ENCODE measurements around the gene NOC3L. TPM values are rescaled to one million over a fixed set of nuclear protein-coding genes. Genes with fewer than 3 reads are reported as not detected.

Gene NOC3L
- total and polyA plus RNA-seq, 10 of the 15 experiments (the other 5 are each of a cell fraction or from before 2014, with no cell fraction given), result 27.8 to 51.4 (median 40.5) TPM

- H3K27me3 ChIP-seq (replicated peaks in 1 of 2; ENCODE audit: control insufficient read depth in 2 of 2, insufficient read depth in 2 of 2, low read length in 1 of 2), result no peaks in the 10 kb centered on the region
- WGBS (ENCODE audit: insufficient coverage, insufficient replicate concordance, low lambda C conversion rate, missing lambda C conversion rate), result 73% methylated on average over 3 of the region's 3 CpGs
- peaks cover 40% of the 10 kb centered on the region for H3K79me2 ChIP-seq (ENCODE audit: control insufficient read depth, insufficient read depth, low read length)
- no peak overlapping the region for H3K27ac ChIP-seq (ENCODE audit: control insufficient read depth, insufficient read depth)
- peaks cover 2 to 26% of the 10 kb centered on the region in 2 experiments for H3K36me3 ChIP-seq (ENCODE audit: control insufficient read depth in 2 of 2, insufficient read depth in 2 of 2, low read length in 1 of 2)
- ChIA-PET SMC1A (ENCODE audit: uncharacterized antibody, unreplicated experiment) (interaction anchor here (1.3 to 1.5 kb wide), 2 partner anchors 8 to 14 kb away, joined by 3 to 6 read pairs; no protein-coding TSS in a partner anchor), CTCF (interaction anchor here (0.9 to 4.0 kb wide), 2 partner anchors 19 to 36 kb away, joined by 3 to 23 read pairs; no protein-coding TSS in a partner anchor), RAD21 (ENCODE audit: unreplicated experiment) (interaction anchor here (0.6 to 1.5 kb wide), 2 partner anchors 47 to 85 kb away, joined by 3 to 5 read pairs; no protein-coding TSS in a partner anchor), POLR2A (no interaction called here)
- no peak overlapping the region for H3K4me3 ChIP-seq
- TF ChIP-seq MYB (IDR thresholded peaks at IDR 0.05; ENCODE audit: borderline replicate concordance, low read depth, low read length) (no peak), ZNF687 (IDR thresholded peaks at IDR 0.05) (no peak), NFIC (IDR thresholded peaks at IDR 0.05; ENCODE audit: low read depth, low read length) (peak; percentile 30; the same call in 1 of the 2 replicates), RUNX3 (IDR thresholded peaks at IDR 0.05; ENCODE audit: low read length) (peak; percentile 12; the same call in 1 of the 2 replicates), POLR2AphosphoS5 (IDR thresholded peaks at IDR 0.05; ENCODE audit: low read length) (no peak)
- in situ Hi-C loops (cut with MboI) (no loop called here), intact Hi-C loops (cut with micrococcal nuclease; ENCODE audit: unreplicated experiment) (loop anchor here (10.0 kb wide), 1 partner anchor 188 kb away; the partner anchor contains the start of gene HELLS)
- H3K9me3 ChIP-seq (replicated peaks; ENCODE audit: control insufficient read depth, insufficient read depth, low read length), result no peaks in the 10 kb centered on the region
- FAIRE-seq (no peak), ATAC-seq (peak; percentile 35; the same call in 2 of the 3 replicates), DNase-seq (ENCODE audit: low read depth, low spot score) (no peak)
- no peaks in the 10 kb centered on the region; the same call in none of the 2 replicates for H3K4me1 ChIP-seq (ENCODE audit: control insufficient read depth, insufficient read depth, low read length)
- no peak overlapping the region for H2AFZ ChIP-seq (ENCODE audit: control insufficient read depth, low read depth, low read length)
- H3K4me2 ChIP-seq (ENCODE audit: control insufficient read depth, insufficient read depth), result 0 out of 2 replicates have a peak overlapping the region, but pooled peaks have one; percentile 17
- H4K20me1 ChIP-seq (ENCODE audit: control insufficient read depth, insufficient read depth), result no peaks in the 10 kb centered on the region
- BruUV-seq (replicated peaks), result no TSS peak
- H3K9ac ChIP-seq (ENCODE audit: control insufficient read depth, insufficient read depth, low read length), result no peak overlapping the region
These were observed 5.5 kb downstream of the NOC3L start for GRCh38 chr10:94357193-94357592.

Measured in GM12878 (cell line).